M059J (cell line): ENCODE measurements around the gene ATG2B. TPM values are rescaled to one million over a fixed set of nuclear protein-coding genes. Genes with fewer than 3 reads are reported as not detected.
"Not testable (repeated sequence)": the region's sequence is repeated elsewhere in the genome, so short reads cannot be mapped to it uniquely, and the experiment has no call there.

Experiments
- DNase-seq: peaks from one replicate; pipeline ENCODE4 v3.0.0-alpha.2; 2012; ENCODE audit warnings: low read depth
- total RNA-seq: library from RNA; depleted of rRNA; stranded (reverse); fragments of >200 nt; shearing (Covaris generic); gene quantifications from 2 replicates; pipeline ENCODE4 v1.2.3, GENCODE V29; 2014

The ATG2B gene
- total RNA-seq, 1 experiment from 2014 or later: 7.6 TPM

DNA sequence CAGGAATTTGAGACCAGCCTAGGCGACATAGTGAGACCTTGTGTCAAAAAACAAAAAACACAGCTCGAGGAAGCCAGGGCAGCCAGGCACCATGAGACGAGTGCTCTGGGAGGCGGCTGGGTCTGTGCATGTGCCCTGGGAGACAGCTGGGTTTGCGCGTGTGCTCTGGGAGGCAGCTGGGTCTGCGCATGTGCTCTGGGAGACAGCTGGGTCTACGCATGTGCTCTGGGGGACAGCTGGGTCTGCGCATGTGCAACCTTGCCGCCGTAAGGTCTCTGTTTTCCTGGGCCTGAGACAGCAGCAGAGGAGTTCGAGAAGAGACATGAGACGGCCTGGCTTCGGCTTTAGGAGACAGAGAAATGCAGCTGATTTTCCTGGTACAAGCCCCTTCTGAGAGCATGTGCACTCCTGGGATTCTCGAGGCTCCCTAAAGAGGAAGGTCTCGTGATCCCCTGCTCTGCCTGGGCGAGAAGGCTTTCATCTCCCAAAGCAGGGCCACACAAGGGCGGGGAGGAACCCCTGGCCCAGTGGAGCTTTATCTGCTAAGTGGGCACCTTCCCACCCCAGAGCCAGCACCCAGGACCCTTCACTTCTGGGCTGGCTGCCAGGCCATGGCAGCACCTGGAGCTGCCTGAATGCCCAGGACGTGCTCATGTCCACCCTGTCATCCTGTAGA is 110.7 kb downstream of the ATG2B start:
- DNase-seq: no peak

DNA sequence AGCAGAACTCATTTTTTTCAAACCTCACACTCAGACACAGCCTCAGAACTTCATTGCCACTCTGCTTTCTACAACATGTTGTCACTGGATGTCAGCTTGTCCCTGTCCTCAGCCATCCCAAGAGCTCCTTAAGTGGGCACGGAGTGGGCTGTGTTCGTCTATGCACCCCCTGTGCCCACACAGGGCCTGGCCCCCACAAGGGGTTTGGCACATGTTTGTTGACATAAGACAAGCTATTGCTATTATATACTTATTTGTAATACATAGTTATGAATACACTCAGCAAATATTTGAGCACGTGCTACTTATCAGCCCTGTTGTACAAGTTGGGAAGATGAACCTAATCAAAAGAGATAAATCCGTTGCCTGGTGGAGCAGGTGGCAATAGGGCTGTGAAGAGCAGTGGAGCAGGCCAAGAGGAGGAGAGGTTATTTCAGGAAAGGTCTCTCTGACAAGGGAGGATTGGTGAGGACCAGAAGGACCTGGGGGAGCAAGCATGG is 111.4 kb downstream of the ATG2B start:
- DNase-seq: no peak

DNA sequence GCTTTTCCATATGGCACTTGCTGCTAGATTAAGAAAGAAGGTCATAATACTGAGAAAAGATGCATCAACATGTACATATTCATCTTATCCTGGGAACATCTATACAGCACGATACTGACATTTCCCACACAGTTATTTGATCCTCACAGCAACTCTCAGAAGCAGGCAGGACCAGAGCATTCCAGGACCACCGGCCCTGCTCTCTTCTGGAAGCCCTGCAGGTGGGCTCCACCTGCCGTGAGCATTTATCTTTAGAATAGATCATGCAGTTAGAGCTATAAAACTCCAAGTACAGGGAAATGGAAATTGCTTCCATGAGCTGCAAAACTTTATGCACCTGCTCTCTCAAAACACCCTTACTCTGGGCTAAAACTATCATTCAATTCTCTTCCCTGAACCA is 112.7 kb downstream of the ATG2B start:
- no peak for DNase-seq

DNA sequence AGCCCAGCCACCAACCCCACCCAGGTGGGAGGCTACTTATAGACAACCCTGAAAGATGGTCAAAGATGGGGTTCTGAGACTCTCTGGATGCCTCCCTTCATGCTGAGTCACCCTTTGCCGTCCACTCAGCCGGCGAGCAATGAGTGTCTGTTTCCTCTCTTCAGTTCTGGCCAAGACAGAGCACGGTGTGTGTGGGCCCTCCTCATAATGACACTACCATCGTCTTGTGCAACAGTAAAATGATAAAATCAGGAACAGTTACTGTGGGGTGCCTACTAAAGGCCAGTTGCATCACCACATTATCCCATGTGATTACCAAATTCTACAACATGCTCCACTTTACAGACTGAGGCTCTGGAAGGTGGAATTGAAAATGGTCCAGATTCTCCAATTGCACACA is 114.1 kb downstream of the ATG2B start:
- DNase-seq: peak; percentile 78

DNA sequence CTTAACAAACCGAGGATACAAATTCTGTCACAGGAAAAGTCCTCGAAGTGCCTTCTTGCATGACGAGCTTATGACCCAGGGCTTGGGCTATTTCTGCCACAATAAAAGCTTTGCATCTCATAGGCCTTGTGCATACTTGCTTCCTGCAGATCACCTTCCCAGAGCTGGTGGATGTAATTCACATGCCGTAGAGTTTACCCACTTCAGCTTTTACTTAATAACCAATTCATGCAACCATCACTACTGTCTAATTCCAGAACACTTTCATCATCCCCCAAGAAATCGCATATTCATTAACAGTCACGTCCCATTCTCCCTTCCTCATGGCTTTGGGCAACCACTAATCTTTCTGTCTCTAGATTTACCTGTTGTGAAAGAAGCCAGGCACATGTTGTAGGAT is 116.1 kb downstream of the ATG2B start:
- DNase-seq: no peak

DNA sequence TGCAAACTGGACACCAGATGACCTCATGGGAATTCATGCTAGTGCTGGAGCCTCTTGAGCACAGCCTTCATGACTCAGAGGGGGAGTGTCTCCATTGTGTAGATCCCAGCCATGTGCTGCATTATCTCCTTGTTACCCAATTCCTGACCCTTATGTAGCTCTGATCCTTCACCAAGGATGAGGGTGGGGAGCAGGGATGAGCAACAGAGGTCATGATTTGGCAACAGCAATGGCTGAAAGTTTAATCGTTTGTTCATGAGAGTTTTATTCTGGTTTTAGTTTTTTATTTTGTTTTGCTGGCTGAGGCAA is 116.6 kb downstream of the ATG2B start:
- DNase-seq: peak; percentile 89

DNA sequence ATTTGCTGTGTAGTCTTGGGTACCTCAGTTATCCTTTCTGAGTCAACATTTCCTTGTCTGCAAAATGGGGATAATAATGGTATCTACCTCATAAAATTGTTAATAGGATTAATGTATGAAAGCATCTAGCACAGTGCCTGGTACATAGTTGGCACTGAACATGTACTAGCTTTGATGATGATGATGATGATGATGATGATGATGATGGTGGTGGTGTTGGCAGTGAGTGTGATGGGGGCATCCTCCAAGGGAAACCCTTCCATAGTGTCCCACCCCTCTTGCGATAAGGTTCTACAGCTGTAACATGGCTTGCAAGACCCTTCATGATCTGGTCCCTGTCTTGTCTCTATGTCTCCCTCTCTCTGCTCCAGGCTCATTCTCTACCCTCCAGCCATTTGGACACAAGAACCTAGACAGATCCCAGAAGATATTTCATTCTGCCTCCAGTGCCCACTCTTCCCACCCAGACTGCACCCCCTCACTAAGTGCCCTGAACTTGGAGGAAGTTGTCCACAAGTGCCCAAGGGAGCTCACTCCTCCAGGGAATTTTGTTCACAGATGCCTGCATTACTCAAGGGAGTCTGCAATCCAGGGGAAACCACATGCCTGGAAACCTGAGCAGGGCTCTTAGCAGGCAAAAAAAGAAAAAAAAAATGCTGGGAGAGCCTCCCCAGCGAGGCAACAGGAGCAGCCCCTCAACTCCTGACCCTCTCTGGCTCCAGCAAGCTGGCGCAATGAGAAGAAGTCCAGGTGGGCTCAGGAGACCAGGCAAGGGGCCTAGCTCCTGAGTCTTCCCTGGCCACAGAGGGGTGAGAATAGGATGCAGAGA is 117.2 kb downstream of the ATG2B start:
- peak; percentile 65 for DNase-seq

DNA sequence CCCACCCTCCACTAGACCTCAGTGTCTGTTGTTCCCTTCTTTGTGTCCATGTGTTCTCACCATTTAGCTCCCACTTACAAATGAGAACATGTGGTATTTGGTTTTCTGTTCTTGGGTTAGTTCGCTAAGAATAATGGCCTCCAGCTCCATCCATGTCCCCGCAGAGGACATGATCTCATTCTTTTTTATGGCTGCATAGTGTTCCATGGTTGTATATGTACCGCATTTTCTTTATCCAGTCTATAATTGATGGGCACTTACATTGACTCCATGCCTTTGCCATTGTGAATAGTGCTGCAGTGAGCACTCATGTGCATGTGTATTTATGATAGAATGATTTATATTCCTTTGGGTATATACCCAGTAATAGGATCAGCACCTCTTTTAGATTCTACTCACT is 118.1 kb downstream of the ATG2B start:
- not testable (repeated sequence) for DNase-seq

DNA sequence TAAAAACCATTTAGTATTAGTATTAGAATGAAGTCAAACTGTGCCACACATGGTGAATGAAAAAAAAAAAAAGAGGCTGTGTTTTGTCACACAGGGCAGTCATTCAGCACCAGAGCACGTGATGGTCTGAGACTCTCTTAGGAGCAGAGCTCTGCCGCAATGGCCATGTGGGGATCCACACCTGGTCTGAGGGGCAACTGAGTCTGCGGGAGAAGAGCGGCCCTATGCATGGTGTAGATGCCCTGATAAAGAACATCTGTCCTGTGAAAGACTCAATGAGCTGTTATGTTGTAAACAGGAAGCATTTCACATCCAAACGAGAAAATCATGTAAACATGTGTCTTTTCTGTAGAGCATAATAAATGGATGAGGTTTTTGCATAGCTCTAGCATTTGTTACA is 119.4 kb downstream of the ATG2B start:
- DNase-seq: no peak

DNA sequence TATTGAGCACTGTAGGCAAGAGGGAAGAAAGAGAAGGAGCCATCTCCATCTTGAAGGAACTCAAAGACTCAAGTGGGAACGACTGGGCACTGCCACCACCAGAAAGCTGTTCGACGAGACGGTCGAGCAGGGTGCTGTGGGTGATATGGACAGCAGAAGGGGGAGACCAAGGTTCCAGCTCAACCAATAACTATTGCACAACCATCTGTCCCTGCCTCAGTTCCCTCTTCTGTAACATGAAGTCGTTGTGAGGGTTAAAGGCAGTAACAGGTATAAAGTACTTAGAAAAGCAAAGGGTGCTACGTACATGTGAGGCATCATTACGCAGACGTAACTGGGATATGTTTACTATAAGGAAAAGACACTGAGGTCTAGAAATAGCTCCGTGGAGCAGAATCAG is 121.0 kb downstream of the ATG2B start:
- DNase-seq: no peak

DNA sequence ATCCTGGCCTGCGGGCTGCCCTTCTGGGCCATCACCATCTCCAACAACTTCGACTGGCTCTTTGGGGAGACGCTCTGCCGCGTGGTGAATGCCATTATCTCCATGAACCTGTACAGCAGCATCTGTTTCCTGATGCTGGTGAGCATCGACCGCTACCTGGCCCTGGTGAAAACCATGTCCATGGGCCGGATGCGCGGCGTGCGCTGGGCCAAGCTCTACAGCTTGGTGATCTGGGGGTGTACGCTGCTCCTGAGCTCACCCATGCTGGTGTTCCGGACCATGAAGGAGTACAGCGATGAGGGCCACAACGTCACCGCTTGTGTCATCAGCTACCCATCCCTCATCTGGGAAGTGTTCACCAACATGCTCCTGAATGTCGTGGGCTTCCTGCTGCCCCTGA is 122.5 kb downstream of the ATG2B start:
- no peak for DNase-seq

DNA sequence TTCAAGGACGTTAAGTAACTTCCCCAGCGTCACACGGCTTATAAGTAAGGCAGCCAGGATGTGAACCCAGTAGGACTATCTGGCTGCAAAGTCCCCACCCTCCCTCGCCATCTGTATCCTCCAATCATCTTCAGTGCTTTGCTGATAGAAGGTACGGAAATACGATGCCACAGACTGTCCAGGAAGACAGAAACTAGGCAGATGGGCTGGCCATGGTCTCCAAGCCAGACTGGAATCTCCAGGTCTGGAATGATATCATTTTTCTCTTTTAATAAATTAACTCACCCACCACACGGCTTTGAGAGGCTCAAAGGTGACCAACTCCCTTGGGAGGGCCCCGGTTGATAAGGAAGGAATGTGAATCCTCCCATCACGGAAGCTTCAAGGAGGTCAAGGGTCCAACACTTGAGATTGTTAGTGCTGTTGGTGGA is 123.4 kb downstream of the ATG2B start:
- DNase-seq: no peak

DNA sequence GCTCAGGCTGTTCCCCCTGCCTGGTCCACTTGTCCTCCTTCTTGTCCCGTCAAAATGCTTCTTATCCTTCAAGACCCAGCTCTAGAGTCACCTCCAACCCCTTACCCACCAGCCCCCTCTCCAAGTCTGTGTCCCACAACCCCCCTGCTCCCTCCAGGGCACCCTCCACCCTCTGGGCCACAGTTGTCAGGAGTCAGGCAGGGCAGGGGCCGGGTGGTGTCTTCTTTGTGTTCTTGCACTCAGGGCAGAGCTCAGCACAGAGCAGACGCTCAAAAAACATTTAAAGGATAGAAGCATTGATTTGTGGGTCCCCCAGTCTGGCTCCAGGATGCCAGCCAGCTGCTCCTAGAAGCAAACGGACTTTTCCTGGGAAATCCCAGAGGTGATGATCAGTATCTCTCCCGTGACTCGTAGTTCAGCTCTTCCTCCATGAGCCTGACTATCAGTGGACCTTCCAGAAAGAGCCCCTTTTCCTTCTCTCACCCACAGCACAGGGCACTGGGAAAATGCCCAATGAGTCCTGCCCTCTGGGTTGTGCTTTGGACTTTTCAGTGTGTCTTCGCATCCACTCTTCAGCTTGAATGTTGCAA is 124.4 kb downstream of the ATG2B start:
- DNase-seq: no peak

DNA sequence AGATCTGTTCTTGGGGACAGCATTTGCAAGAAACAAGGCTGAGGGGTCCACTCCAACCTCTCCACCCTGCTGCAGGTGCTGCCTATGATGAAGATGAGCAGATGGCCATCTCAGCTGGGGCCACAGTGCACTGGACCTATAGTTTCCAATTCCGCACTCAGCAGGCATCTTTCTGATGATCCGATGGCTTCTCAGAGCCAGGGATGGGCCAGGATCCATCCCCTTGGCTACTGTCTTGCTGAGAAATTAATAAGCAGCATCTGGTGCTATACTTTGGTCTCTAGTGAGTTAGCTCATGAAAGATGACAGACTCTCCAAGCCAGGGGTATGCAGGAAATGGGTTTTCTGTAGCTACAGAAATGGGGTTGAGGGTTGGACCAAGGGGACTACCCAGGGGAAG is 125.5 kb downstream of the ATG2B start:
- DNase-seq: no peak

DNA sequence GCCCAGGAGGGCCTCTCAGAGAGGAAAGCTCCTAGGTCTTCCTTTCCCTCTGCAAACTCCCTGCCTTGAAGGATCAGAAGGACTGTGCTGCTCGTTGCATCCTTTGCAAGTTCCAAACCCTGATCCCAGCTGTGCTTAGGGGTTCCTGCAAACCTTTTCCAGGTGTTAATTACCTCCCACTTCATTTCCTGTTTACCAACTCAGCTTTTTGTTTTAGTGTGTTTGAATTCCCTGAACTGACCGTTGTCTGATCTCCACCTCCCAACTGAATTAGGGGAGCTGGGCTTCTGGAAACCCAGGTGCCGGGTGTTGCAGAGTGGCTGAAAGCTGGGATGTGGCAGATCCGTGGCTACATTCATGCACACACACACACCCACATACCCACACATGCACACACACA is 127.7 kb downstream of the ATG2B start:
- DNase-seq: no peak

DNA sequence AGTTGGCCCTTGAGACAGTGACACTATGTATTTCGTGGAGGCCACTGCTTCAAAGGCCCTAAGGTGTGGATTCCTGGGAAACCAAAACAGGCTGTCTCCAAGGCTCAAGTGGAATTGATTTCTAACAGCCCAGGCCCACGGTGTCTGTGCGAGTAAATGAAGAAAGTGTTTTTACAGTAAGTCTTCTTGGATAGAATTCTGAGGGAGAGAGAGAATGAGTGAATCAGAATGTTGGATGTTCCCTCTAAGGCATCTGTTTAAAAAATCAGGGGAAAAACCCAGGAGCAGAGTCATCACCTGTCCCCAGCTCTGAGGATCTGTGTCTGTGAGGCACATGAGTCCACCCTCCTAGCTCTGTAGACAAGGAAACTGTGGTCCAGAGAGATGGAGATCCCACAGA is 129.5 kb downstream of the ATG2B start:
- DNase-seq: no peak

DNA sequence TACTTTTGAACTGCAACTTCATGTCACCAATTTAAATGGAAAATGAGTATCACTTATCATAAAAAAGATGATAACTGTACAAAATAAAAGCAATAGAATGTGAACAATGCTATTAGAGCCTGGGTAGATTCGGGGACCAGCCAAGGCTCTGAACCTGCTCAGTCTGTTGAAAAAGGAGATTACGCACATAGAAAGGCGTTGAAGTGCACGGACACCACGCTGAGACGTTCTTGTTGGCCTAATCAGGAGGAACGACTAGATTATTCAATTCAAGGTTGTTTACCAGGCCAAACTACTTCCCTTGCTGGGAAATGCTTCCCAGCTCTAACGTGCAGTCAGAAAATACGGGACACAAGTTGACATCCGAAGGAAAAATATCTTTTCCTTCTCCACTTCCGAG is 130.6 kb downstream of the ATG2B start:
- no peak for DNase-seq

DNA sequence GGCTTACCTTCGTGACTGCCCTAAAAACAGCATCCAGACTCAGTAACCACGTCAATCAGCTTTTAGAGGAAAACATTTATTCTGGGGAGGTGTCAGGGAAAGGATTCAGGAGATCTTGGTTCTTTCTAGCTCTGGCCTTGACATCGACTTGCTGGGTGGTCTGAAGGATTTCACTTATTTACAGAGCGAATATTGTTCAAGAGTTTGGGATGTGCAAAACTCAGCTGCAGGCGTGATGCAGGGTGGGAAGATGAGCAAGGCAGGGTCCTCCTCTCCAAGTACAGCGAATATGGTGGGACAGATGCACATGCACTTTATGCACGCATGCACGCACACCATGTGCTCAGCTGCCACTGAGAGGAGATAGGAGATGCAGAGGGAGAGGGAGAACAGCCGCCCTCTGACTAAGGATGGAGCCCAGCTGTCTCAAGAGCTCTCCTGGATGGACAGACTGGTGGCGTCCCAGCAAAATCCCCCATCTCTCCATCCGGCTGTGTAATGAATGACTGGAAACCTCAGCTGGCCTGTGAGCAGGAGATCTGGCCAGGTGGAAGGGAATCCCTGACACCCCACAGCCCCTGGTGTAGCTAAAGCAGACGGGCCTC is 131.5 kb downstream of the ATG2B start:
- no peak for DNase-seq

DNA sequence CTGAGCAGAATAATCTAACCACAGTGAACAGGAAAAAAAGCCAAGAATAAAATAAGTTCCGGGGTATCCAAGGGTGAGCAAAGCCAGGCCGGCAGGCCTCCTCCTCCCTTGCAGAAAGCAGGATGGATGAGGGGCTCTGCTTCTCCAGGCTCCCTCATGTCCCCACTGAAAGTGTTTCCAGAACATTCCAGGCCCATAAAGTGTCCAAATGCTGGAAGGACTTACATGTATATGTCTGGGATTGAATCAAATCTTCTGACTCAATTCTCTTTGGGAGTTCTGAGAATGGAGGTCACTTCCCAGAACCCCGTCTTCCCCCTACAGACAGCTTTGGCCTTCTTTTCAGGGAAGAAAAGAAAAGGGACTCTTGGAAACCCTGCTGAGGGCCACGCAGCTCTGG is 132.1 kb downstream of the ATG2B start:
- no peak for DNase-seq

DNA sequence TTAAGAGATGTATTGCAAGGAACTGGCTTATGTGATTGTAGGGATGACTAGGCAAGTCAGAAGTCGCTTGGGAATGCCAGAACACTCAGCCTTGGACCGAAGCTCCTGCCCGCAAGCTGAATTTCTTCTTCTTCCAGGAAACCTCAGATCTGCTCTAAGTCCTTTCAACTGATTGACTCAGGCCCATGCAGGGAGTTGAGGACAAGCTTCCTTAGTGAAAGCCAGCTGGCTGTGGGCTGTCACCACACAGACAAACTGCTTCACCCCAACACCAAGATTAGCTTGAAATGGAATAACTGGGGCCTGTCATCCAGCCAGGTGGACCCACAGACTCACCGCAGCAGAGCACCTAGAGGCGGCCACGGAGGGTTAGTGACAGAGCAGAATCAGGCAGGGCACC is 133.8 kb downstream of the ATG2B start:
- DNase-seq: no peak
